Measurements from ENCODE around the gene ADM2. TPM values are rescaled to one million over a fixed set of nuclear protein-coding genes. Genes with fewer than 3 reads are reported as not detected.
A peak's percentile ranks its signal among the peaks of the same experiment; 100 is the strongest.

The ADM2 gene
- total RNA-seq, 1 experiment from 2014 or later, result 4.2 TPM

DNA sequence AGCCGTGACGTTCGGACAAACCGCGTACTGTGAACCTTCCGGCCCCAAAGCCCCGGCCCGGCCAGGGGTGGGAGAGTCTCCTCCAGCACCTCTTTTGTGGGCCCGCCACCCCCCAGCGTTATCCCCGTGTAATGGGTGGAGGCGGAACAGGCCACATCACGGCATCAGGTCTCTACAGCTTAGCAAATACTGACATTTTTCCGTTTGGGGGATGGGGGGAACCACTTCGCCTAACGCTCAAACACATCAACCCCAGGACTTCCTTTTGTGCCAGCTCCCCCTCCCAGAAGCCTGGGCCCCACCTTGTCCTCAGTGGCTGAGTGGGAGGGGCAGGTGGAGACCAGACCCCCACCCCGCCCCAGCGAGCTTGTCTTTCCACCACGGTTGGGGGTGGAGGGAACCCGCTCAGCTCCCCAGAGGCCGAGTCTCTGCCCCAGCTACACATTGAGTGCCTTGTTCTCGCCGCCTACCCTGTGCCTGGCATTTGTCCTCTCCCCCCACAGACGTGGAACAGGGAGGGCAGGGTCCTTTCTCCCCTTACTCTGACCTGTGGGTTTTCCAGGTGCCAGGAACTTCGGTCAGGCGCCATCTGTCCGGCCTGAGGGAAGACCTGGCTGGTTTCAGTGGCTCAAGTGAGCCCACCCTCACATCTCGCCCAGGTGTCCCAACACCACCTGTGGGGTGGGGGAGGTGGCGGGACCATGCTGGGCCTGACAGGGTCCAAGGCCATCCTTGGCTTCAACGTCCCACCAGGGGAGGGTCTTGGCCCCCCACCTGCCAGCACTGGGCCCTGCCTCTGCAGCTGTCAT lies 36.1 kb upstream of the ADM2 start:
- DNase-seq (ENCODE audit: low spot score), result no peak

DNA sequence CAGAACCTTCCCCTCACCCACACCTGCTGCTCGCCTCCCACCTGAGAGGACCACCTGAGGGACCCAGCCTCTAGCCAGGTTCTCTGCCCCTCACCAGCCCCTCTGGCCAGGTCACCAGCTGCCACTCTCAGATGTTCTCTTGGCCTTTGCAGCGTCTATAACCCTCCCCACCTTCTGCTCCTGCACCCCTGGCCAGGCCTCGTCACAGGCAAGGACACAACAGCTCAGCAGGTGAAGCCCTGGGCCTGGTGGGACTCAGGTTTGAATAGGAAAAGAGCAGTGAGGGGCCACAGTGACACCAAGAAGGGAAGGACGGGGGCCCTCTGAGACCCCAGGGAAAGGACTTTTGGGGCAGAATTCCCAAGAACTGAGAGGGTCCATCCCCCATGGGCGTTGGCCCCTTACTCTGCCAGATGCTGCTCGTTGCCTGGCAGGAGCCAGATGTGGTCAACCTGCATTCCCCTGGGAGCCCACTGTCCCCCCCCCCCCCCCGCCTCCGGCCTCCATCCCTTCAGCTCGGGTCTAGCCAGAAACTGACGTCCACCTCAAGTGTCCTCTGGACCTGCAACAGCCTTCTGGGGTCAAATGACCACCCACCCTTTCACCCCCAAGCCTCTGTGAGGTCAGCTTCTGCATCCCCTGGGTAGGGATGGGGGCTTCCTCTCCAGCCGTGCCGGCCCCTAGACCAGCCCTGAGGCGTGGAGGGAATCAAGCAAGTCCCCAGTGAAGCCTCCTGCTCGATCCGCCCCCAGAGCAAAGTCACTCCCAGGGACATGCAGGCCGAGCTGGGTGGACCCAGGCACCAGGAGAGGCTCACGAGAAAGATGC lies 35.2 kb upstream of the ADM2 start:
- DNase-seq (ENCODE audit: low spot score), result no peak

DNA sequence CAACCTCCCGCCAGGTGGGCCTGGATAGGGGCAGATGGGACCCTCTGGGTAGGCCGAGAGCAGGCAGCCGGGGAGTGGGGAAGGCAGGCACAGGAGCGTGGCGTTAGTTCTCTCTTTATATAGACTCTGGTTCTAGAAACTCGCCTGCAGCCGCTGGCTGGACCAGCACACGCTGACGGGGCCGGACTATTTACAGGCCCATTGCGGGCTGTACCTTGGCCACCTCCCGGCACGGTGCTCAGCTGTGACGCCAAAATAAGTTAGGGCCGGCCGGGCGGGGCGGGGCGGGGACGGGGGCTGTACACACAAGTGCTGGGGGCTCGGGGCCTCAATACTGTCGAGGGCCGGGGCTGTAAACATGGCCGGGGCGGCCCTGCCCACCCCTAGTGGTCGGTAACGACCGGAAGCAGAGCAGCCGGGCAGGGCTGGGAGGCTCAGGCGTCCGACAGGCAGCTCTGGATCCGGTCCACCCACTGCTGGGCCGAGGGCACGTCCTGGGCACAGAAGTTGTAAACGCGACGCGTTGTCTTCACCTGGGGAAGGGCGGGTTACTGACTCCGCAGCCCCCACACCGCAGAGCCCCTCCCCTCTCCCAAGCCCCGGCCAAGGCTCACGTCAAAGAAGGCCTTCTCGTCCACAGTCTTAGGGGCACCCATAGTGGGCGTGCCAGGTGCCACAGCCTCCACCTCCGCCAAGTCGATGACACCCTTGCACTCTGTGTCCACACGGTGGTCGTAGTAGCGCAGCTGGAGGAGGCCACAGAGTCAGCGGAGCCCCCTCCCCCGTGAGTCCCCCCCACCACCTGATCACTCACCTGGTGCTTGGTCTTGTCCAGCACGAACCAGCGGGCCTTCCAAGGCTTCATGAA lies 34.4 kb upstream of the ADM2 start:
- DNase-seq (ENCODE audit: low spot score), result no peak

DNA sequence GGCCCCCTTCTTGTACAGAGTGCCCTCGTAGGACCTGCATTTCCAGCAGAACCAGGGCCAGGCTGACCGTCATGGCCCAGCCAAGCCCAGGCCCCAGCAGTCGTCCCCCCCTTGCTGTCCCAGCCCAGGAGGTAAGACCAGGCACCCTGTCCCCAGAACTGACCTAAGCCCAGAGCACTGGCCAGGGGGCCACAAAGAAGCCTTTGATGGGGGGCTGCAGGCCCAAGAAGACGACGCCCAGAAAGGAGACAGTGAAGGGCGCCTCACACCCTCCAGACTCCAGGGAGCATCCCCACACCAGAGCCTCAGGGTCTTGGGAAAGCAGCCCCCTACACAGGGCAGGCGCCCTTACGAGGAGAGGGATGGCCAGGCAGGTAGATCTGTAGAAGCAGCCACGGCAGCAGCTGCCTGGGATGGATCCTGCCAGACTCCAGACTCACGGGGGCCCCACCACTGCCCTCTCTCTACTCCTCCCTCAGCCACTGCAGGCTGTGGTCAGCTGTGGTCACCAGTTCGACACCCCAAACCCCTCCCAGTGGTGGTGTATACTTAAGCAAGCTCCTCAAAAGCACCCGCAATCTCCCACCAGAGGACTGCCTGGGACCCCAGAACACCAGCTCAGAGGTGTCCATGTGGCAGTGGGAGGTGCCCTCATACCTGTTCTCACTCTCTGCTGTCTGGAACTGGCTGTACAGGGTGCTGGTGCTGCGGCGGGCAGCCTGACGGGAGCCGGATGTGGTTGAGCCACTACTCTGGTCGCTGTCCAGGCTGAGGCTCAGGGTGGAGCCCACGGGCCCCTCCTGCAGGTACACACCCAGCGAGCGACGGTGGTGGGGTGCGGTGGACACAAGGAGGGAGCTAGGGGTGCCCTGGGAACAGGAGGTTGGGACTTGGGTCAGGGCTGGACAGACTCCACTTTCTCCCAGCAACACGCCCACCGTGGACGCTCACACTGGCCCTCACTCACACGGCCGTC lies 33.5 kb upstream of the ADM2 start:
- DNase-seq (ENCODE audit: low spot score), result no peak

DNA sequence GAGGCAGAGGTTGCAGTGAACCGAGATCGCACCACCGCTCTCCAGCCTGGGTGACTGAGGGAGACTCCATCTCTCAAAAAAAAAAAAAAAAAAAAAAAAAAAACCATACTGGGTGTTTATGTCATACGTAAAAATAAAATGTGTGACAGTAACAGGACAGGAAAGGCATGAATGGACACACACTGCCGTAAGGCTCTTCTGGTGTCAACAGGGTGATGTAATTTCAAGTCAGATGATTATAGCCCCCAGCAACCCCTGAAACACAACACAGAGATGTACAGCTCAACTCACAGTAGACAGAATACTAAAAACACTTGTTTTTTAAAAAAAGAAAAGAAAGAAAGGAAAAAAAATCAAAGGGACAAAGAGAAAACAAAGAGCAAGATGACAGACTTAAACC lies 28.7 kb upstream of the ADM2 start:
- DNase-seq (ENCODE audit: low spot score), result no peak

DNA sequence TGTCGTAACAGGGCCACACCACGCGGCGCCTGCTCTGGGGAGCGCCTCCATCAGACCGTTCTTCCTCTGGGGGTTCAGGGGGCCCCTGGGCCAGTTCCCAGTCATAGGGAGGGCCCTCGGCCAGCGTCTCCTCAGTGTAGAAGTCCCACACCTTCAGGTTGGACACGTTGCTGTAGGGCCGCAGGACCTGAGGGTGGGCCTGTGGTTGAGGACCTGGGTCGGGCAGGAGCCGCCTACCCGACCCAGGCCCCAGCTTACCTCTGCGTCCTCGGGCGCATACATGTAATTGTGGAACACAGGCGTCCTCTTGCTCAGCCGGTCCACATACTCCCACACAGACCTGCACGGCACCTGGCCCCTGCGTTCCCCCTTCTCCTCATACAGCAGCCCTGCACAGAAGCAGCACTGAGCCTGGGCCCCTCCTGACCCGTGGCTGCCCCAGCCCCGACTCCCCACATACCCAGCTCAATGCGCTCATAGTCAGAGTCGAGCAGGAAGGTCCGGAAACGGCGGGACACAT lies 26.7 kb upstream of the ADM2 start:
- no peak for DNase-seq (ENCODE audit: low spot score)

DNA sequence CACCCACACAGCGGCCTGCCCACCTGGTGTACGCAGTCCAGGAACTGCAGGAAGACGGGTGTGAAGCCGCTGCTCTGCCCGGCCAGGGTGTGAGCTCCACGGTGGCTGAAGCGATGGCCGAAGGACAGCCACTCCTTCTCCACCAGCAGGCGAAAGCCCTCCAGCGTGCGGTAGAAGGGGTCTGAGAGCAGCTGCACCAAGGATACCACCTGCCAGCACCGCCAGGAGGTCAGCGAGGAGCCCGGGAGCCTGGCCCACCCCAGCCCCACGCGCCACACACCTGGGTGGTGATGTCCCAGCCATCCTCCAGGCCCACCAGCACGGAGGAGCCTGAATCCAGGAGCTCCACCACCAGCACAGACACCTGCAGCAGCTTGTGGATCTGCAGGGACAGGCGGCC lies 26.1 kb upstream of the ADM2 start:
- no peak for DNase-seq (ENCODE audit: low spot score)

DNA sequence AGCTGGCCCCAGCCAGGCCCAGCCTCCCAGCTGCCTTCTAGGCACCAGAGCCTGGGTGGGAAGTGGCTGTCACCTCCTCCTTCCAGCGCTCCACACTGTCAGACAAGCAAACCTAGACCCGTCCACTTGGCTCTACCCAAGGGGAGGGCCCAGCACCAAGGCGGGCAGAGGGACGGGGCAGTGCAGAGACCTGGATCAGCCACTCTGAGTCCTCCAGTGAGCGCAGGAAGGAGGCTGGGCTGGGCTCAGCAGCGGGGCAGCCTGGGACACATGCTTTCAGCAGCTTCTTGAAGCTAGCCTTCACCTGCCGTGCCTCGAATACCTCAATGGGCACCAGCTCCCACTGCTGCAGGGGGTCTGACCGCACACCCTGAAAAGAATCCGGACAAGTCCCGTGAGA lies 25.3 kb upstream of the ADM2 start:
- no peak for DNase-seq (ENCODE audit: low spot score)

DNA sequence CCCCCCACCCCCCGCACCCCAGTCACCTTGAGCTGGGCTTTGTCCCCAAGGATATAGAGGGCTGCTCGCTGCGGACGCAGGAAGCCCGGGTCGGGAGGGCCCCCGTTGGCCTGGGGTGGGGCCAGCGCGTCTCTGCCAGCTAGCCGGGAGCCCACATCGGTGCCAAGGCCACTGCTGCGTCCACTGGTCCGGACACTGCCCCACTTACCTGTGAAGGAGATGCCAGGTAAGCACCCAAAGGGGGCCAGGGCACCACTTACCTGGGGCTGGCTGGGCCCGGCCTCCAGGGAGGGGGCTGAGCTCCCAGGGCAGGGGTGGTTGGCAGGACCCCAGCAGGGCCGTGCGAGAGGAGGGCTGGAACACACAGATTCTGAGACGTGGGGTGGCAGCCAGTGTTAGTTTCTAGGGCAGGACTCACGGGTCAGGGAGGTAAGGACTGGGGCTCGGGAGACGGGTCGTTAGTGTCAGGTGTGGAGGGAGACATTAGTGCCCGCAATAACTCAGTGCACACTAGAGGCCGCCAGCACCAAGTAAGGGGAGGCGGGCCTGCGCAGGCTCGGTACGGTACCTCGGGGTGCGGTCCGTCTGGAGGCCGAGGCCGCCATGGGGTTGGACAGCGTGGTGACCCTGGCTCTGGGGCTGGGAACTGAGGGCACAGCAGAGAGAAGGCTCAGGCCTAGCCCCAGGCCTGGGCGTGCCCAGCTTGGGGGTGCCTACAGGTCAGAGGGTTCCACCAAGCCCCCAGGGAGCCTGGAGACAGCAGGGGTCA lies 24.7 kb upstream of the ADM2 start:
- no peak for DNase-seq (ENCODE audit: low spot score)

DNA sequence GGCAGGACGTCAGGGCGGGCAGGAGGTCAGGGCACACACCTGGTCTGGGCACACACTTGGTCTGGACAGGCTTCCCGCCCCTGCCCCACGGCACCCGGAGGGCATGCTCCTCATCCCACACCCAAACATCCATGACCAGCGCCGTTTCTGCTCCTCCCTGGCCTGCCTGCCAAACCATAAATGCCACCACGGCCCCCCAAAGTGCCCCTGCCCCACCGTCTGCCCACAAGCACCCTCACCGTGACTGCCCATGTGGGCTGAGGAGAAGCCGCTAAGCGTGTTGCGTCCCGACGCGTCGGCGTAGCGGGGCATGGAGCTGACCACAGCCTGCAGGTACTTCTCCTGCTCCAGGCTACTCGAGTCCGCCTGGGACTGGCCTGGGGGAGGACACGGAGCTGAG lies 22.3 kb upstream of the ADM2 start:
- no peak for DNase-seq (ENCODE audit: low spot score)

DNA sequence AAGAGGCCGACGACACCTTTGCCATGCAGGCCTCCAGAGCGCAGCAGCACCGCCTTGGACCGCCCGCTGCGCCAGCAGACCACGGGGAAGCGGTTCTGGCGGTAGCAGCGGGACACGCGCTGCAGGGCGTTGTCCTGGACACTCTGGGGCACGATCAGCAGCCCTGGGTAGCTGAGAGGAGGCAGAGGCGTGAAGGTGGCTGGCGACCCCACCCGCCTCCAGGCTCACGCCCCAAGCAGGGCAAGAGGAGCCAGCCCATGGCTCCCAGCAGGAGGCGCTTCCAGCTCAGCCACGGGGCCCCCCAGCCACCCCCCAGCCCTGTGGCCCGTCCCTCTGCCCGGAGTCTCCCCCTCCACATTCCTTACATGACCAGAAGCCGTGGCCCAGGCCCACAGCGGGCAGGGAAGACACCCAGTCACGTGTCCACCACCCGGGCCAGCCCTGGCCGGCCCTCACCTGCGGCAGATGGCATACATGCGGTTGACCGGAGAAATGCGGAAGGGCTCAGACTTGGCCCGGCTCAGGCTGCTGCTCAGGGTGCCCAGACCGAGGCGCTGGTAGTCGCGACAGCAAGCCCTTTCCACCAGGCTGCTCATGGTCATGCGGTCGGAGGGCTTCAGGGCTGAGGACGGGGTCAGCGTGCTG lies 21.7 kb upstream of the ADM2 start:
- no peak for DNase-seq (ENCODE audit: low spot score)

DNA sequence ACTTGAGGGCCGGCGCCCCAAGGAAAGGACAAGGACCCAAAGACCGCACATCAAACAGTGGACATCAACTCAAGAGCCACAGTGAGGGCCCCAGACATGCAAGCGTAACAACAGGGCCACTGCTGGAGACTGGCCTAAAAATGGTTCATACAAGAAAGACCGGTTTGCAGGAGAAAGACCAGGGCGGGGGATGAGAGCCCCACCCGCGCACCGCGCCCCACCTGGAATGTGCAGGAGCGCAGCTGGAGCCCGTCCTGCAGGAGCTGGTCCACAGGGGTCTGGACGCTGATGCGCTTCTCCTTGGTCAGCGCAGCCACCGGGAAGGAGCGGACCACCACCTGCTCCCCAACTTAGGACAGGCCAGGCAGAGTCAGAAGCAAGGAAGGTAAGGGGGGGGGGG lies 20.4 kb upstream of the ADM2 start:
- peak; percentile 30 for DNase-seq (ENCODE audit: low spot score)

DNA sequence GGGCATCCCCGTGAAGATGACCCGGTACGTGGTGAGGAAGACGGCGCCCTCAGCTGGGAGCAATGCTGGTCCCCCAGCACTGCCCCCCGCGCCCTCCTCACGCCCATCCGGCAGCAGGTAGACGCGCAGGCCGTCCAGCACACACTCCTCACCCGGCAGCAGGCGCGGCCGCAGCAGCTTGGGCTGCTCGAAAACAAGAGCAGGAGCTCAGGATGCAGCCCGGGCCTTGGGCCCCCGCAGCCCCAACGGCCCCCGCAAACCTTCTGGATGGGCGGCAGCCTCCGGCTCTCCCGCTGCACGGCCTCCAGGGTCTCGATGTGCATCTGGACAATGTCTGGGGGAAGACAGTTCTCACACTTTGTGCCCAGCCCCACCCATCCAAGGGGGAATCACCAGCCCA lies 19.8 kb upstream of the ADM2 start:
- DNase-seq (ENCODE audit: low spot score), result no peak

DNA sequence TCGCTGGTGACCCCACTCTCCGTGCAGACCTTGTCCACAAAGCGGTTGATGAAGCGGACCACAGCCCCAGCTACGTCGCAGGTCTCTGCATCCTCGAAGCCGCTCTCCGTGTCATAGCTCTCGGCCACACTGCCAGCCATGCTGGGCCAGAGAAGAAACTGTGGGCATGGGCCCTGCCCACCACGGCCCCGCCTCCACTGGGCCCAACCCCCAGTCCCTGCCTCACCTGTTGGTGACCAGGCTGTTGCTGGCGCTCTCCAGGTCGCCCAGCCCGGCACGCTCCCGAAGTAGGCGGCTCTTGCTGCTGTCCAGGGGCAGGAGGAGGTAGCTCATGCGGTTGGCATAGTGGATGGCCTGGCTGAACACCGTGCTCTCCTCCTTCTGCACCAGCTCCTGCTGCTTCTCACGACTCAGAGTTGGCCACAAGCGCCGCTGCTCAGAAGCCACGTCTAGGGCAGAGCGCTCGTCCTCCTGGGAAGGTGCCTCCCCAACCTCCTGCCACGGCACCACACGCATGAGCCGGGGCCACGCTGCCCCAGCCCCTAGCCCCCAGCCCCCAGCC lies 19.3 kb upstream of the ADM2 start:
- DNase-seq (ENCODE audit: low spot score), result no peak

DNA sequence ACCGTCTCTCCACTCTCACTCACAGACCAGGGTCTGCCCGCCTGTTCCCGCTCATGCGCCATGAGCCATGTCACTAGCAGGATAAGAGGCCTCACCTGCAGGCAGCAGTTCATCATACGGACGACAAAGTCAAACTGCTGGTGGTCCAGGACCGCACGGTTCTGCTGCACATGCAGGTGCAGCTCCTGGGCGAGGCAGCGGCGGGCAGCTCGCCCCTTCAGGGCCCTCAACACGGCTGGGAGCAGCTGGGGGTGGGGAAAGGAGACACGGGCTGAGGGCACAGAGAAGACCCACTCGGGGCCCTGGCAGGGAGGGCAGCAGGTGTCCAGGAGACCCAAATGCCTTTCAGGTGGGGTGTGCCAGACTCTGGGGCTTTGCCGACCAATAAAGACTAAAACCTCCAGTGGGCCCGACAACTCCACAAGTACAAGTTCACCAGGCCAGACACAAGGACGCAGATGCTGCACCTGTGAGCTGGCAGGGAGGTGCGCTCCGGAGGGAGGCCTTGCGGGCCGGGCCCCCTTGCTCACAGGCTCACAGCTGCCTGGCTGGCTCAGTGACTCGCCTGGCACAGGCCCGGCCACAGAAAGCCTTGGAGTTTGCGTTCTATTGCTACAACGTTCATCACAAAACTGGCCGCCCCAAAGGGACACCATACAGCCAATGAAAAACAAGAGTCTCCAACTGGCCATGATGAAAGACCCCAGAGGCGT lies 18.0 kb upstream of the ADM2 start:
- no peak for DNase-seq (ENCODE audit: low spot score)

DNA sequence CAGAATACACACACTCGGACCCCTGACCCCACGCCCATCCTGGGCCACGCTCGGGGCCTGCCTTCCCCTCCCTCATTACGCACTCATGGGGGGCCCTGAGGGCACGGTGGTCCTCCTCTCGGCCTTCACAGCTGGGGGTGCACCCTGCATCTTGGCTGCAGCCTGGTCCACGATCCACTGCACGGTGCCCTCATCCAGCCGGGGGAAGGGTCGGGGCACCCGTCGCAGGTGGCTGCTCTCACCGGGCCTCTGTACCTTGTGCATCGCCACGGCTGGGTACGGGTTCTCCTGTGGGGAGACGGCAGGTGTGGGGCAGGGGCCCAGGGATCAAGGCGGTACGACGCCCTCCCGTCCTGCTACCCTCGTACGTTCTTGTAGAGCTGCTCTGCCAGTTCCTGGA lies 16.9 kb upstream of the ADM2 start:
- DNase-seq (ENCODE audit: low spot score), result no peak

DNA sequence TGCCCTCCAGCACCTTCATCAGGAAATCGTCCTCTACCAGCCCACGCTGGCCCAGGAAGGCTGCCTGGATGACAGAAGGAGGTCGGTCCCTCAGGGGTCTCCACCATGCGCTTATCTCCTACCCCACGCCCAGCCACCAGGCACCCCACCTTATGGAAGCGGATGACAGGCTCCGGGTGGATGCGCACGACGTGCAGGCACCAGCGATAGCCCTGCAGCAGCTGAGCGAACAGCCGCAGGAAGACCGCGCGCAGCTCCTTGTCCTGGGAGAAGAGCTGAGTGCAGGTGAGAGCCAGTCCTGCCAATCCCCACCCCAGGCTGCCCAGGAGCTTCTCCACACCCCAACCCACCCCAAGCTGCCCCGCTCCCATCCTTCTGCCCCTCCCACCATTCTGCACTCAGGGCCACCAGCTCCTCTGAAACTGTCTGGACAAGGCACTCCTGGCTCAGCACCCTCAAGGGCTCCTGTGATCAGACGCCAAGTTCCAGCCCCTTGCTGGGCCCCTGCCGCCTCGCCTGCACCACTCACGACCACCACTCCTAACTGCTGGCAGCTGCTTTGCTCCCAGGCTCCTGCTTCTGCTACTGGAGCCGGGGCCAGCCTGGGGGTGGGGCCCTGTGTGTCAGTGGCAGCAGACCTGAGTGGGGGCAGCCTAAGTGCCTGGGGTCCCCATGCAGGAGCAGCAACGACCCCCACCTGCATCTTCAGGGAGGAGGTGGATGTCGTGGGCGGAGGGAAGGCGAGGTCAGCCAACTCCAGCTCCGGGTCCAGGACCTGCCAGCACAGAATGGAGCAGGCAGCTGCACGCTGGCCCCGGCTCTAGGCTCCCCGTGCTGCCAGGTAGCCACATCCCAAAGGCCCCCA lies 16.0 kb upstream of the ADM2 start:
- no peak for DNase-seq (ENCODE audit: low spot score)

Data from HT-29 (cell line).